C4-2B (cell line): Measurements from ENCODE around the gene RPIA.

Experiments used
- CTCF ChIP-seq: fragments of 450-650 bp; conservative IDR thresholded peaks from 2 replicates; pipeline ENCODE4 v1.5.1; 2017; ENCODE audit warnings: mild to moderate bottlenecking
- ZFX ChIP-seq: fragments of 450-650 bp; IDR thresholded peaks from 2 replicates; pipeline ENCODE4 v1.6.1; 2017

- TF ChIP-seq CTCF (no peak), ZFX (no peak)
Observed at GRCh38 chr2:88690591-88691338, 708 bp upstream of the RPIA start.
